ENCODE measurements around the gene CACHD1. TPM values are rescaled to one million over a fixed set of nuclear protein-coding genes. Genes with fewer than 3 reads are reported as not detected.

CACHD1 gene
- total RNA-seq, 1 experiment from 2014 or later = 29.9 TPM

DNA sequence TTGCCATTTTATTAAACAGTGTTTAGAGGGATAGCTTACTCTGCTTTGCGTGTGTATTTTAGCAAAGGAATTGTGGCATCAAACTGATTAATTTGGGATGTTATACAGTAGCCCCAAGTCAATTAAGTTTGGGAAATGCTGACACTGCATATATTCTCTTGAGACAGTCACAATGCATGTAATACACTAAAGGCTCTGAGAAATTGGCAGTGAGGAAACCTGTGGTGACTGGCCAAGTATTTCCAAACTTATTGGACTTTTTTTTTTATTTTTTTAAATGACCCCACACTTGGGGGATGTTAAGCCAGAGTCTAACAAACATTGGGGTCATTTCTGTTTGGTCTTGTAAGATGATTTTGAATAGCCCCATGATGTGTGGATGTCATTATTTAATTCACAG is 207.6 kb downstream of the CACHD1 start:
- H3K27ac ChIP-seq (ENCODE audit: low read length) = no peak overlapping the region
- no TSS peak for BruUV-seq (replicated peaks)
- H3K9me3 ChIP-seq (ENCODE audit: control insufficient read depth, insufficient read depth, low read depth, low read length) = no peaks in the 10 kb centered on the region
- TF ChIP-seq CTCF (IDR thresholded peaks at IDR 0.05) = no peak
- TF ChIP-seq TCF7L2 (IDR thresholded peaks at IDR 0.05; ENCODE audit: low read depth, low read length) = no peak
- no peak for TF ChIP-seq POLR2AphosphoS5 (IDR thresholded peaks at IDR 0.05; ENCODE audit: low read depth, low read length)
- TF ChIP-seq, protein P1, sequence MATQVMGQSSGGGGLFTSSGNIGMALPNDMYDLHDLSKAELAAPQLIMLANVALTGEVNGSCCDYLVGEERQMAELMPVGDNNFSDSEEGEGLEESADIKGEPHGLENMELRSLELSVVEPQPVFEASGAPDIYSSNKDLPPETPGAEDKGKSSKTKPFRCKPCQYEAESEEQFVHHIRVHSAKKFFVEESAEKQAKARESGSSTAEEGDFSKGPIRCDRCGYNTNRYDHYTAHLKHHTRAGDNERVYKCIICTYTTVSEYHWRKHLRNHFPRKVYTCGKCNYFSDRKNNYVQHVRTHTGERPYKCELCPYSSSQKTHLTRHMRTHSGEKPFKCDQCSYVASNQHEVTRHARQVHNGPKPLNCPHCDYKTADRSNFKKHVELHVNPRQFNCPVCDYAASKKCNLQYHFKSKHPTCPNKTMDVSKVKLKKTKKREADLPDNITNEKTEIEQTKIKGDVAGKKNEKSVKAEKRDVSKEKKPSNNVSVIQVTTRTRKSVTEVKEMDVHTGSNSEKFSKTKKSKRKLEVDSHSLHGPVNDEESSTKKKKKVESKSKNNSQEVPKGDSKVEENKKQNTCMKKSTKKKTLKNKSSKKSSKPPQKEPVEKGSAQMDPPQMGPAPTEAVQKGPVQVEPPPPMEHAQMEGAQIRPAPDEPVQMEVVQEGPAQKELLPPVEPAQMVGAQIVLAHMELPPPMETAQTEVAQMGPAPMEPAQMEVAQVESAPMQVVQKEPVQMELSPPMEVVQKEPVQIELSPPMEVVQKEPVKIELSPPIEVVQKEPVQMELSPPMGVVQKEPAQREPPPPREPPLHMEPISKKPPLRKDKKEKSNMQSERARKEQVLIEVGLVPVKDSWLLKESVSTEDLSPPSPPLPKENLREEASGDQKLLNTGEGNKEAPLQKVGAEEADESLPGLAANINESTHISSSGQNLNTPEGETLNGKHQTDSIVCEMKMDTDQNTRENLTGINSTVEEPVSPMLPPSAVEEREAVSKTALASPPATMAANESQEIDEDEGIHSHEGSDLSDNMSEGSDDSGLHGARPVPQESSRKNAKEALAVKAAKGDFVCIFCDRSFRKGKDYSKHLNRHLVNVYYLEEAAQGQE (IDR thresholded peaks at IDR 0.05; ENCODE audit: insufficient read depth in 1 of 2, low read depth in 2 of 2, low read length in 1 of 2) = no peak
- no peak for TF ChIP-seq SIN3A (IDR thresholded peaks at IDR 0.05; ENCODE audit: borderline replicate concordance, insufficient read depth, low read depth, low read length)
- peaks cover 14% of the 10 kb centered on the region for H3K36me3 ChIP-seq (ENCODE audit: control insufficient read depth, insufficient read depth, low read length)
- H3K27me3 ChIP-seq (ENCODE audit: control insufficient read depth, insufficient read depth, low read length) = no peaks in the 10 kb centered on the region
- ChIA-PET POLR2A (interaction anchor here (0.6 kb wide), 1 partner anchor 135 kb away, joined by 3 read pairs; no protein-coding TSS in a partner anchor), CTCF (no interaction called here)
- ATAC-seq (no peak), DNase-seq (ENCODE audit: low read depth, low spot score) (no peak)
- H3K4me3 ChIP-seq (ENCODE audit: low read depth in 2 of 2, low read length in 2 of 2) = no peak overlapping the region
- no peaks in the 10 kb centered on the region for H3K4me1 ChIP-seq (ENCODE audit: control insufficient read depth, insufficient read depth, low read length)
- in situ Hi-C loops (cut with HindIII; ENCODE audit: low pct_unique_long_range_greater_than_20kb, low sequenced_read_pairs) (no loop called here), intact Hi-C loops (cut with micrococcal nuclease; ENCODE audit: unreplicated experiment) (no loop called here)

DNA sequence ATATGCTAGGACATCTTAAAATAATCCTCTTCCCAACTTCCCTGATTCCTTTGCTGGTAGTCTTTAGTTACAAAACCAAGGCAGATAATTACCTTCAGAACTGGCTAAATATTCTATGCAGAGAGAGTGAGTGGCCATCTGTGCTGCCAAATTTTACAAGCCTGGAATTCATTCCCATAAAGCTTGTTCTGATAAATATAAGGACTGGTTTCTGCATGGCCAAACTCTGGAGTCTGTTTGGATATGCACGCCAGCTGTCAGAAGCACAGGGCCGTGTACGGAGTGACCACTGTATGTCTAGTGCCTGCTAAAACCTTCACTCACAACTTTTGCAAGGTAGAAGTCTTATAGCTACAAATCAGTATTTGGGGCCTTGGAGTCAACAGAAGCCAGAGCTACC is 208.4 kb downstream of the CACHD1 start:
- in situ Hi-C loops (cut with HindIII; ENCODE audit: low pct_unique_long_range_greater_than_20kb, low sequenced_read_pairs) = no loop called here
- intact Hi-C loops (cut with micrococcal nuclease; ENCODE audit: unreplicated experiment) = no loop called here

More for the DNA sequence above, 208.4 kb downstream of the CACHD1 start:
- DNase-seq (ENCODE audit: low read depth, low spot score) (no peak), ATAC-seq (no peak)
- peaks cover 16% of the 10 kb centered on the region for H3K36me3 ChIP-seq (ENCODE audit: control insufficient read depth, insufficient read depth, low read length)
- no peaks in the 10 kb centered on the region for H3K9me3 ChIP-seq (ENCODE audit: control insufficient read depth, insufficient read depth, low read depth, low read length)
- no TSS peak for BruUV-seq (replicated peaks)
- H3K27me3 ChIP-seq (ENCODE audit: control insufficient read depth, insufficient read depth, low read length) = no peaks in the 10 kb centered on the region
- TF ChIP-seq CTCF (IDR thresholded peaks at IDR 0.05) = no peak
- no peak for TF ChIP-seq SIN3A (IDR thresholded peaks at IDR 0.05; ENCODE audit: borderline replicate concordance, insufficient read depth, low read depth, low read length)
- TF ChIP-seq, protein P1 (IDR thresholded peaks at IDR 0.05; ENCODE audit: insufficient read depth in 1 of 2, low read depth in 2 of 2, low read length in 1 of 2) = no peak
- TF ChIP-seq POLR2AphosphoS5 (IDR thresholded peaks at IDR 0.05; ENCODE audit: low read depth, low read length) = no peak
- TF ChIP-seq TCF7L2 (IDR thresholded peaks at IDR 0.05; ENCODE audit: low read depth, low read length) = no peak
- H3K27ac ChIP-seq (ENCODE audit: low read length) = no peak overlapping the region
- ChIA-PET POLR2A (no interaction called here), CTCF (no interaction called here)
- H3K4me3 ChIP-seq (ENCODE audit: low read depth in 2 of 2, low read length in 2 of 2) = no peak overlapping the region
- H3K4me1 ChIP-seq (ENCODE audit: control insufficient read depth, insufficient read depth, low read length) = no peaks in the 10 kb centered on the region
